Hypothalamus (tissue), 51 donors: ENCODE measurements around the gene NOC4L.
A peak's percentile ranks its signal among the peaks of the same experiment; 100 is the strongest.

Experiments used
- DNase-seq, 51 donors: peaks; one replicate each; lab custom pipeline; 2025; lab: John Stamatoyannopoulos, UW

Gene NOC4L

DNA sequence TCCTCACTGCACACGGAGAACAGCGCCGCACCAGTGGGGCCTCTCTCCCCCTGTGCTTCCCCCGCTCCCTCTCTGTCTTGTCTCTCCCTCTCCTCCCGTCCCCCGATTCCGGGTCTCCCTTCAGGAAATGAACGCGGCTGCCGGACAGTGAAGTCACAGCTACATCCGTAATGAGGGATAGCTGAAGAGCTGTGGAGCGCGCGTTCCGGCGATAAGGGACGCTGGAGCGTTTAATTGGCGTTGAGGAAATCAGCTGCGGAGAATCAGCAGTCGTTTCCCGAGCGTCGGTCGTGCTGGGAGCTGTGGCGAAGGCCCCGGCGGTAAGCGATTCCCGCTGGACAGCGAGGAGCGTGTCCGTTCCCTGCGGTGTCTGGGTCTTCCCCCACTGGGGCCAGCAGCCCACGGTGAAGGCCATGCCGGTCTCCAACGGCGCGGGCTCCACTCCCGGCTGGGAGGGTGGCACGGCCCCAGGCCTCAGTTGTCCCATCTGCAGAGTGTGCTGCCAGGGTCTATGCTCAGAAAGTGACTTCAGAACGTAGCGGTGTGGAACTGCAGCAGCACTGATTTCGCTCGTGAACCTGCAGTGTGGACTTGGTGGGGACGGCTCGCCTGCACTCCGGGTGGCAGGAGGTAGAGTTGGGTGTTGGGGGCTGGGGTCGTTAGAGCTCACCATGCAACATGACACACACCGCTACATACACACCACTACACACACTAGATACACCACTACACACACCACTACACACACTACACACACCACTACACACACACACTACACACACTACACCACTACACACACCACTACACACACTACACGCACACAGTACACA is 10.9 kb downstream of the NOC4L start:
- DNase-seq: no peak

DNA sequence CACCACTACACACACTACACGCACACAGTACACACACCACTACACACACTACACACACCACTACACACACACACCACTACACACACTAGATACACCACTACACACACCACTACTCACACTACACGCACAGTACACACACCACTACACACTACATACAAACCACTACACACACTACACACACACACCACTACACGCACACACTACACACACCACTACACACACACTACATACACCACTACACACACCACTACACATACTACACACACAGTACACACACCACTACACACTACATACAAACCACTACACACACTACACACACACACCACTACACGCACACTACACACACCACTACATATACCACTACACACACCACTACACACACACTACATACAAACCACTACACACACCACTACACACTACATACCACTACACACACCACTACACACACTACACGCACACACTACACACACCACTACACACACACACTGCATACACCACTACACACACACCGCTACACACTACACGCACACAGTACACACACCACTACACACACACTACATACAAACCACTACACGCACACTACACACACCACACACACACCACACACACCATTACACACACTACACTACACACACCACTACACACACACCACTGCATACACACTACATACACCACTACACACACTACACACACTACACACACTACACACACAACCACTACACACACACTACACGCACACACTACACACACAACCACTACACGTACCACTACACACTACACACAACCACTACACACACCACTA is 11.7 kb downstream of the NOC4L start:
- no peak for DNase-seq

DNA sequence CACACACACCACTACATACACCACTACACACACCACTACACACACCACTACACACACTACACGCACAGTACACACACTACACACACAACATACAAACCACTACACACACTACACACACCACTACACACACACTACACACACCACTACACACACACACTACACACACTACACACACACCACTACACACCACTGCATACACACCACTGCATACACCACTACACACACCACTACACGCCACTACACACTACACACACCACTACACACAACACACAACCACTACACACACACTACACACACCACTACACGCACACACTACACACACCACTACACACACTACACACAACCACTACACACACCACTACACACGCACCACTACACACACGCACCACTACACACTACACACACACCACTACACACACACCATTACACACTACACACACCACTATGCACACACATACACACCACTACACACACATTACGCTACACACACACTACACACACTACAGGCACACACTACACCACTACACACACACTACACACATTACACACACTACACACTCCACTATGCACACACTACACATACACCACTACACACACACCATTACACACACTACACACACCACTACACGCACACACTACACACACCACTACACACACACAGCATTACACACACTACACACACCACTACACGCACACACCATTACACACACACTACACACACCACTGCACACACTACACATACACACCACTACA is 12.5 kb downstream of the NOC4L start:
- DNase-seq: no peak

DNA sequence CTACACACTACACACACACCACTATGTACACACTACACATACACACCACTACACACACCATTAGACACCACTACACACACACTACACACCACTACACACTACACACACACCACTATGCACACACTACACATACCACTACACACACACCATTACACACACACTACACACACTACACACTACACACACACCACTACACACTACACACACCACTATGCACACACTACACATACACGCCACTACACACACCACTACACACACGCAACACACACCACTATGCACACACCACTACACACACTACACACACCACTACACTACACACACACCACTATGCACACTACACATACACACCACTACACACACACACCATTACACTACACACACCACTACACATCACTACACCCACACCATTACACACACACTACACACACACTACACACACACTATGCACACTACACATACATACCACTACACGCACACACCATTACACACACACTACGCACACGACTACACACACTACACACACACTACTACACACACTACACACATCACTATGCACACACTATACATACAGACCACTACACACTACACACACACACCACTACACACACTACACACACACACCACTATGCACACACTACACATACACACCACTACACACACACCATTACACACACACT is 13.6 kb downstream of the NOC4L start:
- DNase-seq: no peak

DNA sequence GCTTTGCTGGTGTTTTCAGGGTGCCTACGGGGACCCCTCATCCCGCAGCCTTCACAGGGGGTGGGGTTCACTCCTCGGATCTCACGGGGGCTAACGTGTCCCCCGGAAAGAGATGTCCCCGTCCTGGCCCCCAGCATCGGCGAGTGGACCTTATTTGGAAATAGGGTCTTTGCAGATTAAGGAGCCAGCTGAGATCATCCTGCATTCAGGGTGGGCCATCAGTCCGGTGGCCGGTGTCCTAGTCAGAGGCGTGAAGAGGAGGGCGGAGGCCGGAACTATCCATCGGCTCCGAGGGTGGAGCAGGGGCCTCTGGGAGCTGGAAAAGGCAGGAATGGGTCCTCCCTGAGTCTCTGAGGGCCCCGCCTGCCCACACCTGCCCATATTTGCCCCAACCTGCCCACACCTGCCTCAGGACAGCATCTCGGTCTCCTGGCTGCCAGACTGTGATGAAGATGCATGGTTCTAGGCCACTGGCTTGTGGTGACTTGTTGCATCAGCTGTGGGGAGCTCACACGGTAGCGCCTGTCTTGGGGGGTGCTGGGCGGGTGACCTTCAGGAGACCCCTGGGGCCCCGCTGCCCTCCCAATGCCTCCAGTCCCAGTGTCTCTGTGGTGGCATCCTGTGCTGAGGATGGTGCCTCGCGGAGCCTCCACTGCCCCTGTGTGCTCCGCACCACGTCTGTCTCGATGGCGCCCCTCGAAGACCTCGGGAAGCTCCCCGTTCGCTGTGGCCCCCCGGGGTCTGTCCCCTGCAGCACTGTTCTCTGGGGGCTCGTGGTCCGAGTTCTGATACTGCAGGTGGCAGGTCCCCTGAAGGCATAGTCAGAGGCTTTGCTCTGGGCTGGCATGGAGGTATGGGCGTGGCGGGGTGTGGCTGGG is 14.7 kb downstream of the NOC4L start:
- DNase-seq: no peak

DNA sequence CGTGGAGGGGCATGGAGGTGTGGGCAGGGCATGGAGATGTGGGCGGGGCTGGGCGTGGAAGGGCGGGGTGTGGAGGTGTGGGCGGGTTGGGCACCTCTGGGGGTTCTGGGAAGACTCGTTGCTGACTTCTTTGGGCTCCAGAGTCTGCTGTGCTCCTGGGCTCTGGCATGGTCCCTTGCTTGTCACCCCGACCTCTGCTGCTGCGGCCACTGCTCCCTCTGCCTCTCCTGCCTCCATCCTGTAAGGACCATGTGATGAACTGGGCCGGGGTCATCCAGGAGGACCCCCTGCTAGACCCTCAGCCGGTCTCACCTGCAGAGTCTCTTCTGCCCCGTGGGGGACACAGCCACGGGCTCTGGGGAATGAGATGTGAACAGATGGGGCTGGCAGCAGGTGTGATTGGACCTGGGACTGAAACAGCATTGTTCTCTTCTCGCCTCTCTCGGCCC is 15.3 kb downstream of the NOC4L start:
- no peak for DNase-seq

DNA sequence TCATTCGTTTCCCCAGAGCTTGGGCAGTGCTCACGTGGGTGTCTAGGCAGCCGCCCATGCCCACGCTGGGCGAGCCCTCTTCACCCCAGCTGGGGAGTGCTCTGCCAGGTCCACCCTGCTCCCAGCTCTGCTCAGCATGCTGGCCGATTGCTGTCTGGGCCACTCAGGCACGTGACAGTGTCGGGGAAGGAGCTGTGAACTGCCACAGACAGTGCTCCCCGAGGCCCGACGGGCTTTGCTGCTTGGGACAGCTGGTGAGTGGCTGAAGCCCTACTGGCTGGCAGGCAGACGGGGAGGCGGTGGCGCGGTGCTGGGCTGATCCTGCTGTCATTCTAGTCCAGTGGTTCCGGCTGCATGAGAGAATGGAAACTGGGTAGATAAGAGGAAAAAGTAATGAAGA is 15.8 kb downstream of the NOC4L start:
- DNase-seq: no peak

DNA sequence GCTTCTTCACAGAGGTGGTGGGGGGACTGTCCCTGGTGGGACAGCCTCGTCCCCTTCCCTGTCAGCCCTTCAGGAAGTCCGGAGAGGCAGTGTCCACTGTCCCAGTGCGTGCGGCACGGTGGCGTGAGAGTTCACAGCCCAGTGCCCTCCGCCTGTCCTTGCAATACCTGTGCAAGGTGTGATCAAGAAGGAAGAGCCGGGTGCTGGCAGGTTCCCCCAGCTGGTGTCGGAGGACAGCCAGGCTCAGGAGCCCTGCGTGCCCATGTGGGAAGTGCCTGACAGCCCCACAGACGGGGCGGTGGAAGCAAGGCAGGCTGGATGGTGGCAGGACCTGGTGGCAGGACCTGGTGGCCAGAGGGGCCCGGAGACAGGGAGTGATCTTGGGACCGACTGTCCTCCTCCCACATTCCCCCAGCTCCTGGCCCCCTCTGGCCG is 16.4 kb downstream of the NOC4L start:
- no peak for DNase-seq

DNA sequence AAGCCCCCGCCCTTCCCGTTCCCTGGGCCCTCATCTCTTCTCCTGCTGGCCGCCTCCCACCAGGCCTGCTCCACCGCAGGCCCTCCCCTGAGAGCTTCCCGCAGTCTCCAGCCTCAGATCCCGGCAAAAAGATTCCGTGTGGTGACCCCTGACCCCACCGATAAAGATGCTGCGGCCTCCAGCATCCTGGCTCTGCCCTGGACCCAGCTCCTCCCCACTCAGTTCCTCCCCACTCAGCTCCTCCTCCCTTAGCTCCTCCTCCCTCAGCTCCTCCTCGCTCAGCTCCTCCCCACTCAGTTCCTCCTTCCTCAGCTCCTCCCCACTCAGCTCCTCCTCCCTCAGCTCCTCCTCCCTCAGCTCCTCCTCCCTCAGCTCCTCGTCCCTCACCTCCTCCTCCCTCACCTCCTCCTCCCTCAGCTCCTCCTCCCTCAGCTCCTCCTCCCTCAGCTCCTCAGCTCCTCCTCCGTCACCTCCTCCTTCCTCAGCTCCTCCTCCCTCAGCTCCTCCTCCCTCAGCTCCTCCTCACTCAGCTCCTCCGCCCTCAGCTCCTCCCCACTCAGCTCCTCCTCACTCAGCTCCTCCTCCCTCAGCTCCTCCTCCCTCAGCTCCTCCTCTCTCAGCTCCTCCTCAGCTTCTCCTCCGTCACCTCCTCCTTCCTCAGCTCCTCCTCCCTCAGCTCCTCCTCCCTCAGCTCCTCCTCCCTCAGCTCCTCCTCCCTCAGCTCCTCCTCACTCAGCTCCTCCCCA is 17.0 kb downstream of the NOC4L start:
- no peak for DNase-seq

DNA sequence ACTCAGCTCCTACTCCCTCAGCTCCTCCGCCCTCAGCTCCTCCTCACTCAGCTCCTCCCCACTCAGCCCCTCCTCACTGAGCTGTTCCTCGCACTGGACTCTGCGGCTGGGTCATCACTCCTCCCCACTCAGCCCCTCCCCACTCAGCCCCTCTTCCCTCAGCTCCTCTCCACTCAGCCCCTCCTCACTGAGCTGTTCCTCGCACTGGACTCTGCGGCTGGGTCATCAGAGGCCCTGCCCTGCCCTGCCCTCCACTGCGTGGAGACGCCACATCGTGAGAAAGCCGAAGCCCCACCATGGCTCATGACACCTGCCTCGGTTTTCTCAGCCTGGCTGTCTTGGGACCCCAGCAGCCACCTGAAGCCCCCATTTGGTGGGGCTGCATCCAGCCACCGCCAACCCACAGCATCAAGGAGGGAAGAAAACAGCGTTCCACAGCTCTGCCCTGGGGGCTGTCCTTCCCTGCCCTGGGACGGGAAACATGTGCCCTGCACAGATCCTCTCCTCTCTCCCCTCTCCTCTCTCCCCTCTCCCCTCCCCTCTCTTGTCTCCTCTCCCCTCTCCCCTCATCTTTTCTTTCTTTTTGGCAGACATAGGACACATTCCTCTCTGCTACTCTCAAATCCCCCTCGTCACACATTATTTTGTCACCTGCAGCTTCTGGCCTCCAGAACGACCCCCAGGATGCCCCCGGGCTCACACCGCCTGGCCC is 17.7 kb downstream of the NOC4L start:
- DNase-seq: no peak

DNA sequence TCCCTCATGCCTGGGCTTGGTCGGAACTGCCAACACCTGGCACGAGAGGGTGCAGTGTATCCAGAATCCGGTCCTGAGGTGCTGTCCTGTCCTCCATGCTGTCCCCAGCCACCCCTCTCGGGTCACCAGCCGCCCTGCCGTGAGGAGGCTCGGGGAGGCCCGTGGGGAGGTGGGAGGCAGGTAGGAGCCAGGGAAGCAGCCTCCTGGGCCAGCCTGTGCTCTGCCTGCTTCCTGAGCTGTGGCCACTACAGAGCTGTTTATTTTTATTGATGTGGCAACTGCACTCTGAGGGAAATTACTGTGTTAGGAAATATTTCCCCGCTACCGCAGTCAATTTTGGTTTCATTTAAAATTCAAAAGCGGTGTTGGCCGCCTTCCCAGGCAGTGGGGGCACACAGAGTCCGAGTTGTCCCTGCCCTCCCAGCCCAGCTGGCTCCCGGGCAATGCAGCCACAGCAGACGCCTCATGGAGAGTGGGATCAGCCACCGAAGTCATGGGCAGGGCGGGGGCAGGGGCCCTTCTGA is 18.3 kb downstream of the NOC4L start:
- DNase-seq: peak in 27 of 51 donors; percentile 9 to 47 (median 24)

DNA sequence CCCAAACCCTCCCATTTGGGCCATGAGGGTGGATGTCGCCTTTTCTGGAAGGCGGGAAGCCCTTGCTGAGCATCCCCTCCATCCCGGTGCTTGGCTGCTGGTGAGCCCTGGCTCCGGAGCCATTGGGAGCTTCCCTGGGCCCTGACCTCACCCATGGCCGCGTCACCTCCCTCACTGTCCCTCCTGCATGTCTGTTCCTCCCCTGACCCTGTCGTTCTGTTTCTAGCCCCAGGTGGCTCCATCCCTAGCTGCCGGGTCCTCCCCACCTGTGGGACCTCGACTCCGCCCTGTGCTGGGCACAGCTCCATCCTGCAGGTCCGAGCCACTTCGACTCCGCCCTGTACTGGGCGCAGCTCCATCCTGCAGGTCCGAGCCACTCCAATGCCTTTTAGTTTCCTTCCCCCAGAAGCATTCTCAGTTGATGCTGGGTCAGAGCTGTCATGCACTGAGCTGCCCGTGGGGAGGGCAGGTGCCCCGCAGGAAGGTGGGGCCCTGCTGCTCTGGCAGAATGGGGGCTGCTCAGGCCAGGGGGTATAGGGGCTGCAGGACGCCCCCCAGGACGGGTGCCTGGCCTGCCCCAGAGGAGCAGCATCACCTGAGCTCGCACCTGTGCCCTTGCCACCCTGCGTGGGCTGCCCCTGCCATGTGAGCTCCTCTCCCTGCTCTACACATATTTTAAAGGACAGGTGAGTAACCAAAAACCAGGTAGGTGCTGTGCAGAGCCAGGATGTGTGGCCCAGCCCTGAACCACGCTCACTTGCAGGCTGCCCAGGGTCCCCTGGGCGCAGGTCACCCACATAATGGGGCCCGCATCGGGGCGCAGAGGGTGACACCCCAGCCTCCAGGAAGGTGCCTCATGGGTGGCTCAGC is 19.0 kb downstream of the NOC4L start:
- no peak for DNase-seq

DNA sequence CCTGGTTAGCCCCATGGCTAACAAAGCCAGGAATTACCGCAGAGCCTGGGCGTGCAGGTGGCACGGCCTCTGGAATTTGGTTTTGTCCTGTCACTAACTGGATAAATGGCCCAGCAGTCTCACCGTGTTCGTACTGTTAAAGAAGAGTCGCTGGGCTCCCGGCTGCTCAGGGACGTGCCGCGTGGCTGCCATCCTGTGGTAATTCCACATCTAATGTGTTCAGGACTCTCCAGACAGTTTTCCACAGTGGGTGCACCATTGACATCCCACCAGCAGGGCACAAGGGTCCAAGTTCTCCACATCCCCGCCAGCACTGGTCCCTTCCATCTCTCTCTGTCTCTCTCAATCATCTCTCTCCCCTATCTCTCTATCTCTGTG is 19.6 kb downstream of the NOC4L start:
- DNase-seq: no peak

DNA sequence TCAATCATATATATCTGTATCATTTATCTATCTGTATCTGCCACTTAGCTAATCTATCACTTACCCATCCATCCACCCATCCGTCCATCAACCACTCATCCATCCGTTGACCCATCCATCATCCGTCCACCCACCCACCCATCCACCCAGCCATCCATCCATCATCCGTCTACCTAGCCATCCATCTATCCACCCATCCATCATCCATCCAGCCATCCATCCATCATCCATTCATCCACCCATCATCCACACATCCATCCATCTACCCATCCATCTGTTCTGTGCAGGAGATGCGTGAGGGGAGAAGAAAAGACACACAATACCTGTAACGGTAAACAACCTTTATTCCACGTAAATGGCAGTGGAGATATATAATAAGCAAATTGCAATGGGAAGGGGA is 20.2 kb downstream of the NOC4L start:
- no peak for DNase-seq

DNA sequence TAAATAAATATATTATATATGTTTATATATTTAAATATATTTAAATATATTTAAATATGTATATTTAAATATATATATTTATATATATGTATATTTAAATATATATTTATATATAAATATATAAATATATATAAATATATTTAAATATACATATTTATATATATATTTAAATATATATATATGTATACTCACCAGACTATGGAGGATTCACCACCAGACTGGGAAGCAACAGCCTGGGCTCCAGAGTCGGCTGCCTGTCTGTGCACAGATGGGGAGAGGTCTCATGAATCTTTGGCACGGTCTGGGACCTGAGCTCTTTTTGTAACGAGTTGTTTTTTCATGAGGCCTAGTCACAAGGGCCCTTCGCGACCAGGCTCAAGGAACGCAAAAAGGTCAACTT is 21.3 kb downstream of the NOC4L start:
- DNase-seq: no peak

DNA sequence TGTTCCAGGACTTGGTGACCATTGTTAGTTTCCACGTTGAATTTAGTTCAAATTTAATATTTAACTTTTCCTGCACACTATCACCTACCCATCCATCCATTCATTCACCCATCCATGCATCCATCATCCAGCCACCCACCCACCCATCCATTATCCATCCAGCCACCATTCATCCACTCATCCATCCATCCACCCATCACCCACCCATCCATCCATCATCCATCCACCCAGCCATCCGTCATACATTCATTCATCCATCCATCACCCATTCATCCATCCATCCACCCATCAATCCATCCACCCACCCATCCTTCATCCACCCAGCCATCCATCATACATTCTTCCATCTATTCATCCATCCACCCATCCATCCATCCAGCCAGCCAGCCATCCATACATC is 21.8 kb downstream of the NOC4L start:
- no peak for DNase-seq
